ENCODE data around the gene TTF1. TPM values are rescaled to one million over a fixed set of nuclear protein-coding genes. Genes with fewer than 3 reads are reported as not detected.

Gene TTF1
- total and polyA plus RNA-seq, 9 of the 15 experiments (the other 6 are each of a cell fraction or from before 2014, with no cell fraction given), result 9.0 to 18.5 (median 15.8) TPM

DNA sequence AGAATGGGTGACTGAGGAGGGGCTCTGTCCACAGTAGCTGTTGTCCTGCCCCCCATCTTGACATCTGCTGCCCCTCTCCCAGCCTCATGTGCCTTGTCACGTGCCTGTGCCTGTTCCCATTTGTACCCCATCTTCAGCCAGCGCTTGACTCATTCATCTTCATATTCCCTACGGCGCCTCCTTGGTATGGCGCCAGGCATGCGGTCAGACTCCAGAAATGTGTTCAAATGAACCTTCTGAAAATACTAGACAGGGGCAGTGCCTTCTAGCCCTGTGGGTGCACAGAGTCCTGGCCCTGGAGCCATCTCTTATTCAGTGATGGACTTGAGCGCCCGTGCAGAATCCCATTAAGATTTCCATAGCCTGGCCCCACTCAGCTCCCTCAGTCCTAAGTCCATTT, 49.6 kb upstream of the TTF1 start:
- H2AFZ ChIP-seq (ENCODE audit: low read depth, low read length), result no peak overlapping the region
- in situ Hi-C loops (cut with MboI), result no loop called here
- H3K27ac ChIP-seq (ENCODE audit: extremely low read depth, low read depth, low read length), result no peak overlapping the region
- H3K79me2 ChIP-seq (ENCODE audit: control insufficient read depth, insufficient read depth, low read length), result no peaks in the 10 kb centered on the region
- H3K9ac ChIP-seq (ENCODE audit: insufficient read depth in 1 of 2, low read depth in 2 of 2, low read length in 2 of 2), result no peak overlapping the region
- H3K27me3 ChIP-seq (ENCODE audit: control insufficient read depth in 2 of 2, insufficient read depth in 2 of 2, low read length in 2 of 2), result peaks cover 58 to 73% of the 10 kb centered on the region in 2 experiments
- no peaks in the 10 kb centered on the region for H3K9me3 ChIP-seq (replicated peaks; ENCODE audit: control insufficient read depth, insufficient read depth, low read depth, low read length)
- H3K4me2 ChIP-seq (ENCODE audit: insufficient read depth, low read length), result no peak overlapping the region
- POLR2A ChIA-PET, result no interaction called here
- 3% methylated on average over 8 of the region's 8 CpGs for WGBS (ENCODE audit: insufficient coverage, low coverage, missing lambda C conversion rate)
- H3K4me1 ChIP-seq (replicated peaks in 1 of 2; ENCODE audit: control insufficient read depth in 2 of 2, insufficient read depth in 2 of 2, low read length in 2 of 2), result no peaks in the 10 kb centered on the region
- DNase-seq (ENCODE audit: extremely low read depth in 1 of 4, low spot score in 3 of 4), result no peak
- no peak for ATAC-seq
- peaks cover 5% of the 10 kb centered on the region; the same call in 1 of the 2 replicates for H4K20me1 ChIP-seq (replicated peaks; ENCODE audit: control insufficient read depth, insufficient read depth, low read length)
- no peak for TF ChIP-seq CCAR2 (IDR thresholded peaks at IDR 0.05; ENCODE audit: low read depth, low read length)
- intact Hi-C loops (cut with micrococcal nuclease), result no loop called here
- BruUV-seq (replicated peaks), result no TSS peak
- no peak for FAIRE-seq
- H3K36me3 ChIP-seq (ENCODE audit: control insufficient read depth, insufficient read depth, low read length), result no peaks in the 10 kb centered on the region
- CTCF ChIA-PET (ENCODE audit: low intra/inter-chr PET ratio), result no interaction called here
- H3K4me3 ChIP-seq, result no peak overlapping the region
- H3K9me1 ChIP-seq (ENCODE audit: control insufficient read depth, insufficient read depth, low read length), result no peaks in the 10 kb centered on the region

DNA sequence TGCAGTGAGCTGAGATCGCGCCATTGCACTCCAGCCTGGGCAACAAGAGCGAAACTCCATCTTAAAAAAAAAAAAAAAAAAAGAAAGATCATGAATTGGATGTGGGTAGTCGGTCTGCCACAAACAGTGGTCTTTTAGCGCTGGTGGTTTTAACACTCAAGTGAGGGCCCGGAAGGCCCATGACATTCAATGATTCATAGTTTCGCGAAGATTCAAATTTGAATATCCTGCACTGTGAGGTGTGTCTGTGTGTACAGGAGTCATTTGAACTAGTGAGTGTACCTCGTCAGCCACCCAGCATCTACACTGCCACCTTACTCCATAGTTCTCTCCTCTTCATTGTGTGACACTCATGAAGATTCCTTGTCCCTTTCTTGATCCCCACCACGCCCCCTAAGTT, 44.6 kb upstream of the TTF1 start:
- DNase-seq (ENCODE audit: extremely low read depth in 1 of 4, low spot score in 3 of 4) (no peak), FAIRE-seq (no peak), ATAC-seq (no peak)
- Histone ChIP-seq H3K27me3 (ENCODE audit: control insufficient read depth in 2 of 2, insufficient read depth in 2 of 2, low read length in 2 of 2) (peaks cover 43 to 76% of the 10 kb centered on the region in 2 experiments), H3K4me3 (no peak overlapping the region), H4K20me1 (replicated peaks; ENCODE audit: control insufficient read depth, insufficient read depth, low read length) (no peaks in the 10 kb centered on the region; the same call in 1 of the 2 replicates), H3K9ac (ENCODE audit: insufficient read depth in 1 of 2, low read depth in 2 of 2, low read length in 2 of 2) (no peak overlapping the region), H3K4me1 (replicated peaks in 1 of 2; ENCODE audit: control insufficient read depth in 2 of 2, insufficient read depth in 2 of 2, low read length in 2 of 2) (peaks cover 0 to 3% of the 10 kb centered on the region in 2 experiments; a peak in 1 of 5 replicates), H3K27ac (ENCODE audit: extremely low read depth, low read depth, low read length) (no peak overlapping the region), H3K4me2 (ENCODE audit: insufficient read depth, low read length) (no peak overlapping the region), H3K36me3 (ENCODE audit: control insufficient read depth, insufficient read depth, low read length) (no peaks in the 10 kb centered on the region), H3K9me3 (replicated peaks; ENCODE audit: control insufficient read depth, insufficient read depth, low read depth, low read length) (no peaks in the 10 kb centered on the region), H3K9me1 (ENCODE audit: control insufficient read depth, insufficient read depth, low read length) (no peaks in the 10 kb centered on the region), H2AFZ (ENCODE audit: low read depth, low read length) (no peak overlapping the region), H3K79me2 (ENCODE audit: control insufficient read depth, insufficient read depth, low read length) (no peaks in the 10 kb centered on the region)
- ChIA-PET POLR2A (no interaction called here), CTCF (ENCODE audit: low intra/inter-chr PET ratio) (interaction anchor here (0.7 kb wide), 1 partner anchor 31 kb away, joined by 5 read pairs; no protein-coding TSS in a partner anchor)
- 0% methylated on average over 5 of the region's 10 CpGs for WGBS (ENCODE audit: insufficient coverage, low coverage, missing lambda C conversion rate)
- BruUV-seq (replicated peaks), result no TSS peak
- in situ Hi-C loops (cut with MboI) (no loop called here), intact Hi-C loops (cut with micrococcal nuclease) (no loop called here)
- no peak for TF ChIP-seq DNMT1 (IDR thresholded peaks at IDR 0.05)
- no peak for TF ChIP-seq CBX3 (IDR thresholded peaks at IDR 0.05; ENCODE audit: borderline replicate concordance in 1 of 2, low read length in 2 of 2)
- TF ChIP-seq FOXP1 (CRISPR knock-in tag; IDR thresholded peaks at IDR 0.05), result no peak
- TF ChIP-seq NR1H2 (CRISPR knock-in tag; IDR thresholded peaks at IDR 0.05), result no peak
- no peak for TF ChIP-seq RCOR1 (IDR thresholded peaks at IDR 0.05; ENCODE audit: borderline replicate concordance in 1 of 2, low read depth in 2 of 2, low read length in 2 of 2)
- TF ChIP-seq, protein P1, sequence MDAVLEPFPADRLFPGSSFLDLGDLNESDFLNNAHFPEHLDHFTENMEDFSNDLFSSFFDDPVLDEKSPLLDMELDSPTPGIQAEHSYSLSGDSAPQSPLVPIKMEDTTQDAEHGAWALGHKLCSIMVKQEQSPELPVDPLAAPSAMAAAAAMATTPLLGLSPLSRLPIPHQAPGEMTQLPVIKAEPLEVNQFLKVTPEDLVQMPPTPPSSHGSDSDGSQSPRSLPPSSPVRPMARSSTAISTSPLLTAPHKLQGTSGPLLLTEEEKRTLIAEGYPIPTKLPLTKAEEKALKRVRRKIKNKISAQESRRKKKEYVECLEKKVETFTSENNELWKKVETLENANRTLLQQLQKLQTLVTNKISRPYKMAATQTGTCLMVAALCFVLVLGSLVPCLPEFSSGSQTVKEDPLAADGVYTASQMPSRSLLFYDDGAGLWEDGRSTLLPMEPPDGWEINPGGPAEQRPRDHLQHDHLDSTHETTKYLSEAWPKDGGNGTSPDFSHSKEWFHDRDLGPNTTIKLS (IDR thresholded peaks at IDR 0.05; ENCODE audit: borderline replicate concordance, low read depth), result no peak
- TF ChIP-seq HDAC6 (IDR thresholded peaks at IDR 0.05; ENCODE audit: low read depth, low read length), result no peak
- TF ChIP-seq ZSCAN32 (CRISPR knock-in tag; IDR thresholded peaks at IDR 0.05), result no peak

Measured in K562 (cell line).